Sigmoid colon (tissue), 7 donors: ENCODE results near the gene CRTAC1. TPM values are rescaled to one million over a fixed set of nuclear protein-coding genes. Genes with fewer than 3 reads are reported as not detected.
"Not testable (repeated sequence)": the region's sequence is repeated elsewhere in the genome, so short reads cannot be mapped to it uniquely, and the experiment has no call there.

Experiments
- DNase-seq: peaks from one replicate; pipeline ENCODE4 v3.0.0-alpha.2; 2019
- H3K27ac ChIP-seq, 4 donors: fragments of 200-600 bp; sonication (generic); one replicate each; pipeline ENCODE4 v1.5.1; 2016 to 2019; ENCODE audit warnings: mild to moderate bottlenecking in 1 of 4
- H3K27me3 ChIP-seq, 3 donors: fragments of 200-600 bp; sonication (generic); one replicate each; pipeline ENCODE4 v1.5.1; 2019; ENCODE audit warnings: mild to moderate bottlenecking in 1 of 3
- H3K36me3 ChIP-seq, 4 donors: fragments of 200-600 bp; sonication (generic); one replicate each; pipeline ENCODE4 v1.5.1; 2016 to 2019
- H3K4me1 ChIP-seq, 4 donors: fragments of 200-600 bp; sonication (generic); one replicate each; pipeline ENCODE4 v1.5.1; 2017 to 2019
- H3K4me3 ChIP-seq, 4 donors: fragments of 200-600 bp; sonication (generic); one replicate each; pipeline ENCODE4 v1.5.1; 2017 to 2019; ENCODE audit warnings: mild to moderate bottlenecking in 2 of 4, moderate library complexity in 1 of 4
- H3K9me3 ChIP-seq, 4 donors: fragments of 200-600 bp in 3 of 4; sonication (generic) in 3 of 4; one replicate each; pipeline versions ENCODE4 v1.5.1 to v1.6.1; 2013 to 2019
- CTCF ChIP-seq, 4 experiments: fragments of 450-650 bp in 3 of 4; fragments of 200-600 bp in 1 of 4; IDR thresholded peaks; one replicate each; pipeline ENCODE4 v1.5.1; 2016 to 2019; ENCODE audit warnings: antibody characterized with exemption in 4 of 4, mild to moderate bottlenecking in 3 of 4, moderate library complexity in 2 of 4
- EP300 ChIP-seq, 4 donors: sonication (generic); formaldehyde crosslinking; IDR thresholded peaks; one replicate each; pipeline ENCODE4 v1.6.1; 2017; ENCODE audit warnings: antibody characterized with exemption in 4 of 4
- POLR2A ChIP-seq, 2 donors: fragments of 450-650 bp; IDR thresholded peaks; one replicate each; pipeline ENCODE4 v1.6.1; 2016; ENCODE audit warnings: antibody characterized with exemption in 2 of 2, mild to moderate bottlenecking in 2 of 2, moderate library complexity in 2 of 2
- POLR2AphosphoS5 ChIP-seq, 4 donors: sonication (generic); formaldehyde crosslinking; IDR thresholded peaks; one replicate each; pipeline ENCODE4 v1.6.1; 2017; ENCODE audit warnings: antibody characterized with exemption in 4 of 4
- WGBS, 2 donors: extraction: QIAGEN DNeasy Blood & Tissue Kit; methylation state at CpG; one replicate each; pipeline ENCODE4 v1.1.7; 2013; 5-methylcytosine and 5-hydroxymethylcytosine counted together
- intact Hi-C: fragments of 100-400 bp; cut with DNase I; formaldehyde crosslinking; loops from one replicate; pipeline ENCODE4 v1.15.1; 2023
- polyA plus RNA-seq, 3 donors: library from polyadenylated mRNA; stranded (reverse); fragments of 200-250 nt; gene quantifications; one replicate each; pipeline ENCODE4 v1.2.3, GENCODE V29; 2013
- total RNA-seq, 4 donors: library from RNA; depleted of rRNA; stranded (reverse); fragments of >200 nt; gene quantifications; one replicate each; pipeline ENCODE4 v1.1.0, GENCODE V29; 2016
- donor health status: healthy with polysubstance abuse.
- donor health status: Bipolar disorder and iron deficiency.
- donor health status: healthy.

CRTAC1 gene
- total and polyA plus RNA-seq, 7 donors, result 1.2 to 6.4 (median 2.6) TPM; not detected in 1

- no peak overlapping the region for H3K27ac ChIP-seq
- no peak for DNase-seq
- H3K4me3 ChIP-seq, result no peak overlapping the region
- TF ChIP-seq EP300 (IDR thresholded peaks at IDR 0.05), result no peak
- TF ChIP-seq POLR2A (IDR thresholded peaks at IDR 0.05), result no peak
- intact Hi-C loops, result no loop called here
- H3K9me3 ChIP-seq, result no peaks in the 10 kb centered on the region
- 93 to 96% methylated on average over 3 of the region's 3 CpGs for WGBS, 2 donors
- no peaks in the 10 kb centered on the region for H3K36me3 ChIP-seq
- peaks cover 0 to 14% (median 14%) of the 10 kb centered on the region in 3 donors for H3K27me3 ChIP-seq
- H3K4me1 ChIP-seq, result peaks cover 0 to 17% (median 9%) of the 10 kb centered on the region in 4 donors
Measured at GRCh38 chr10:97844678-97845077, 185.7 kb downstream of the CRTAC1 start.

- H3K4me3 ChIP-seq, H3K27ac ChIP-seq, H3K36me3 ChIP-seq, intact Hi-C loops, DNase-seq, H3K27me3 ChIP-seq, H3K9me3 ChIP-seq: not testable (repeated sequence)
- H3K4me1 ChIP-seq, result peaks cover 0 to 11% (median 4%) of the 10 kb centered on the region in 4 donors
- WGBS, 2 donors, result 98% methylated on average over 1 of the region's 2 CpGs
Measured at GRCh38 chr10:97843972-97844371, 186.4 kb downstream of the CRTAC1 start.

GRCh38 chr10:97843281-97843671, 187.1 kb downstream of the CRTAC1 start:
- intact Hi-C loops, result no loop called here
- H3K4me3 ChIP-seq, result no peak overlapping the region
- DNase-seq, result no peak
- no peak overlapping the region for H3K27ac ChIP-seq
- 18 to 45% methylated on average over 2 of the region's 2 CpGs for WGBS, 2 donors
- H3K36me3 ChIP-seq, result no peaks in the 10 kb centered on the region
- TF ChIP-seq CTCF (IDR thresholded peaks at IDR 0.05), result no peak
- TF ChIP-seq POLR2AphosphoS5 (IDR thresholded peaks at IDR 0.05), result no peak
- TF ChIP-seq POLR2A (IDR thresholded peaks at IDR 0.05), result no peak
- TF ChIP-seq EP300 (IDR thresholded peaks at IDR 0.05), result no peak
- peaks cover 0 to under 1% (median under 1%) of the 10 kb centered on the region in 3 donors for H3K27me3 ChIP-seq
- H3K9me3 ChIP-seq, result no peaks in the 10 kb centered on the region
- peaks cover 0 to 11% (median 4%) of the 10 kb centered on the region in 4 donors for H3K4me1 ChIP-seq

- WGBS, 2 donors, result 36 to 58% methylated on average over 7 of the region's 7 CpGs
- intact Hi-C loops, result no loop called here
- Histone ChIP-seq H3K4me3 (no peak overlapping the region), H3K27ac (no peak overlapping the region), H3K4me1 (peaks cover 0 to 11% (median 4%) of the 10 kb centered on the region in 4 donors), H3K27me3 (no peaks in the 10 kb centered on the region), H3K36me3 (no peaks in the 10 kb centered on the region), H3K9me3 (no peaks in the 10 kb centered on the region)
- no peak for DNase-seq
- TF ChIP-seq CTCF (IDR thresholded peaks at IDR 0.05), result no peak
- TF ChIP-seq EP300 (IDR thresholded peaks at IDR 0.05), result no peak
- TF ChIP-seq POLR2A (IDR thresholded peaks at IDR 0.05), result no peak
- no peak for TF ChIP-seq POLR2AphosphoS5 (IDR thresholded peaks at IDR 0.05)
Measured at GRCh38 chr10:97842656-97843280, 187.7 kb downstream of the CRTAC1 start.

GRCh38 chr10:97842114-97842513, 188.3 kb downstream of the CRTAC1 start:
- H3K9me3 ChIP-seq, DNase-seq, H3K27ac ChIP-seq, H3K27me3 ChIP-seq, H3K36me3 ChIP-seq, H3K4me3 ChIP-seq, intact Hi-C loops: not testable (repeated sequence)
- WGBS, 2 donors, result 21 to 27% methylated on average over 1 to 2 of the region's 3 CpGs
- peaks cover 0 to 11% (median 4%) of the 10 kb centered on the region in 4 donors for H3K4me1 ChIP-seq

GRCh38 chr10:97841166-97841565, 189.3 kb downstream of the CRTAC1 start:
- H3K4me3 ChIP-seq, intact Hi-C loops, H3K27me3 ChIP-seq, DNase-seq, H3K27ac ChIP-seq, H3K36me3 ChIP-seq, H3K9me3 ChIP-seq: not testable (repeated sequence)
- H3K4me1 ChIP-seq, result peaks cover 0 to 11% (median 4%) of the 10 kb centered on the region in 4 donors
- WGBS, 2 donors, result 95% methylated on average over 16 of the region's 22 CpGs

GRCh38 chr10:97838091-97838490, 192.3 kb downstream of the CRTAC1 start:
- TF ChIP-seq POLR2AphosphoS5 (IDR thresholded peaks at IDR 0.05) (no peak), EP300 (IDR thresholded peaks at IDR 0.05) (no peak), CTCF (IDR thresholded peaks at IDR 0.05) (no peak), POLR2A (IDR thresholded peaks at IDR 0.05) (no peak)
- intact Hi-C loops, result no loop called here

More at GRCh38 chr10:97838091-97838490, 192.3 kb downstream of the CRTAC1 start:
- peaks cover 0 to 18% (median 0%) of the 10 kb centered on the region in 3 donors for H3K27me3 ChIP-seq
- WGBS, 2 donors, result 94 to 95% methylated on average over 3 of the region's 3 CpGs
- H3K27ac ChIP-seq, result no peak overlapping the region
- no peak overlapping the region for H3K4me3 ChIP-seq
- peak; percentile 13 for DNase-seq
- H3K9me3 ChIP-seq, result no peaks in the 10 kb centered on the region
- H3K4me1 ChIP-seq, result peaks cover 0 to 11% (median 4%) of the 10 kb centered on the region in 4 donors
- H3K36me3 ChIP-seq, result no peaks in the 10 kb centered on the region
